HepG2 (cell line): ENCODE data around the gene SRPRA.

Source experiments
- ARID2 ChIP-seq: sonication (generic); formaldehyde crosslinking; IDR thresholded peaks from 2 replicates; pipeline ENCODE4 v1.8.1; 2022; ENCODE audit warnings: mild to moderate bottlenecking, missing genetic modification reagents, borderline replicate concordance
- ATF7 ChIP-seq, 2 experiments: fragments of 450-650 bp in 1 of 2; sonication (generic) in 1 of 2; formaldehyde crosslinking in 1 of 2; IDR thresholded peaks; 2 replicates each; pipeline versions ENCODE4 v1.4.0 to v1.6.1; 2016 to 2020; ENCODE audit warnings: antibody characterized with exemption in 1 of 2, mild to moderate bottlenecking in 1 of 2, missing genetic modification reagents in 1 of 2
- CCAR2 ChIP-seq: fragments of 200-400 bp; formaldehyde crosslinking; optimal IDR thresholded peaks from 2 replicates; pipeline ENCODE3; 2018; ENCODE audit warnings: low read depth, mild to moderate bottlenecking, low read length, moderate library complexity
- CHD2 ChIP-seq: IDR thresholded peaks from 2 replicates; pipeline ENCODE4 v1.6.1; 2011; ENCODE audit warnings: low read depth, low read length, improper control_type of control experiment
- FOXK2 ChIP-seq: fragments of 450-650 bp; IDR thresholded peaks from 2 replicates; pipeline ENCODE4 v1.6.1; 2016
- MAX ChIP-seq: IDR thresholded peaks from 2 replicates; pipeline ENCODE4 v1.6.1; 2012; ENCODE audit warnings: inconsistent platforms
- MTA3 ChIP-seq: sonication (generic); formaldehyde crosslinking; IDR thresholded peaks from 2 replicates; pipeline ENCODE4 v1.4.0; 2020; ENCODE audit warnings: missing genetic modification reagents
- NFE2L1 ChIP-seq: sonication (generic); formaldehyde crosslinking; IDR thresholded peaks from 2 replicates; pipeline ENCODE4 v1.4.0; 2020; ENCODE audit warnings: missing genetic modification reagents, mild to moderate bottlenecking, borderline replicate concordance
- SP1 ChIP-seq, 2 experiments: fragments of 450-650 bp in 1 of 2; sonication (generic) in 1 of 2; formaldehyde crosslinking in 1 of 2; IDR thresholded peaks; 2 replicates each; pipeline versions ENCODE4 v1.4.0 to v1.6.1; 2016 to 2020; ENCODE audit warnings: missing genetic modification reagents in 1 of 2
- U2AF2 ChIP-seq: fragments of 200-400 bp; formaldehyde crosslinking; IDR thresholded peaks from 2 replicates; pipeline ENCODE4 v1.6.1; 2017; ENCODE audit warnings: low read depth, mild to moderate bottlenecking, low read length
- TF ChIP-seq, protein P1 (sequence below): sonication (generic); formaldehyde crosslinking; IDR thresholded peaks from 2 replicates; pipeline ENCODE4 v1.4.0; 2020; ENCODE audit warnings: mild to moderate bottlenecking, missing genetic modification reagents, borderline replicate concordance
- TF ChIP-seq, protein P2 (sequence below): sonication (generic); formaldehyde crosslinking; IDR thresholded peaks from 2 replicates; pipeline ENCODE4 v1.8.1; 2023; ENCODE audit warnings: missing genetic modification reagents, inconsistent platforms, borderline replicate concordance

GRCh38 chr11:126305699-126306098 lies 37.0 kb upstream of the SRPRA start:
- TF ChIP-seq CCAR2 (no peak), MTA3 (no peak), SP1 (IDR thresholded peaks at IDR 0.05) (no peak), SP1 (CRISPR knock-in tag; IDR thresholded peaks at IDR 0.05) (no peak), ATF7 (IDR thresholded peaks at IDR 0.05) (no peak), ATF7 (CRISPR knock-in tag; IDR thresholded peaks at IDR 0.05) (no peak), MAX (no peak), CHD2 (no peak), U2AF2 (no peak), NFE2L1 (no peak), ARID2 (CRISPR knock-in tag) (no peak), FOXK2 (no peak)
- TF ChIP-seq, protein P1, sequence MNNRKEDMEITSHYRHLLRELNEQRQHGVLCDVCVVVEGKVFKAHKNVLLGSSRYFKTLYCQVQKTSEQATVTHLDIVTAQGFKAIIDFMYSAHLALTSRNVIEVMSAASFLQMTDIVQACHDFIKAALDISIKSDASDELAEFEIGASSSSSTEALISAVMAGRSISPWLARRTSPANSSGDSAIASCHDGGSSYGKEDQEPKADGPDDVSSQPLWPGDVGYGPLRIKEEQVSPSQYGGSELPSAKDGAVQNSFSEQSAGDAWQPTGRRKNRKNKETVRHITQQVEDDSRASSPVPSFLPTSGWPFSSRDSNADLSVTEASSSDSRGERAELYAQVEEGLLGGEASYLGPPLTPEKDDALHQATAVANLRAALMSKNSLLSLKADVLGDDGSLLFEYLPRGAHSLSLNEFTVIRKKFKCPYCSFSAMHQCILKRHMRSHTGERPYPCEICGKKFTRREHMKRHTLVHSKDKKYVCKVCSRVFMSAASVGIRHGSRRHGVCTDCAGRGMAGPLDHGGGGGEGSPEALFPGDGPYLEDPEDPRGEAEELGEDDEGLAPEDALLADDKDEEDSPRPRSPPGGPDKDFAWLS (CRISPR knock-in tag): no peak
- TF ChIP-seq, protein P2, sequence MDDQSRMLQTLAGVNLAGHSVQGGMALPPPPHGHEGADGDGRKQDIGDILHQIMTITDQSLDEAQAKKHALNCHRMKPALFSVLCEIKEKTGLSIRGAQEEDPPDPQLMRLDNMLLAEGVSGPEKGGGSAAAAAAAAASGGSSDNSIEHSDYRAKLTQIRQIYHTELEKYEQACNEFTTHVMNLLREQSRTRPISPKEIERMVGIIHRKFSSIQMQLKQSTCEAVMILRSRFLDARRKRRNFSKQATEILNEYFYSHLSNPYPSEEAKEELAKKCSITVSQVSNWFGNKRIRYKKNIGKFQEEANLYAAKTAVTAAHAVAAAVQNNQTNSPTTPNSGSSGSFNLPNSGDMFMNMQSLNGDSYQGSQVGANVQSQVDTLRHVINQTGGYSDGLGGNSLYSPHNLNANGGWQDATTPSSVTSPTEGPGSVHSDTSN (CRISPR knock-in tag): no peak
